HG02678 (cell line): ENCODE results near the gene CAPN13.

Experiments
- ATAC-seq: cut with Tn5 transposase; IDR thresholded peaks from one replicate; pipeline ENCODE4 v1.9.1; 2021; ENCODE audit warnings: mild to moderate bottlenecking, moderate library complexity; ENCODE audit not compliant: unreplicated experiment

The CAPN13 gene

GRCh38 chr2:30765876-30766470 lies 41.3 kb downstream of the CAPN13 start:
- ATAC-seq: no peak

- ATAC-seq: no peak
These were observed 42.1 kb downstream of the CAPN13 start for GRCh38 chr2:30765191-30765590.

GRCh38 chr2:30764021-30764800 lies 43.0 kb downstream of the CAPN13 start:
- ATAC-seq: no peak

- ATAC-seq: no peak
These were observed 44.0 kb downstream of the CAPN13 start for GRCh38 chr2:30763151-30763660.

- ATAC-seq: no peak
These were observed 46.0 kb downstream of the CAPN13 start for GRCh38 chr2:30761226-30761625.

- ATAC-seq: no peak
These were observed 47.8 kb downstream of the CAPN13 start for GRCh38 chr2:30759481-30759880.

- ATAC-seq: no peak
These were observed 49.0 kb downstream of the CAPN13 start for GRCh38 chr2:30758191-30758651.

- ATAC-seq: no peak
These were observed 49.5 kb downstream of the CAPN13 start for GRCh38 chr2:30757749-30758148.

- no peak for ATAC-seq
These were observed 50.3 kb downstream of the CAPN13 start for GRCh38 chr2:30756971-30757370.

GRCh38 chr2:30756051-30756719 lies 51.1 kb downstream of the CAPN13 start:
- ATAC-seq: no peak

- no peak for ATAC-seq
These were observed 53.6 kb downstream of the CAPN13 start for GRCh38 chr2:30753630-30754029.

- ATAC-seq: no peak
These were observed 54.4 kb downstream of the CAPN13 start for GRCh38 chr2:30752811-30753210.

GRCh38 chr2:30747206-30747605 lies 60.0 kb downstream of the CAPN13 start:
- no peak for ATAC-seq

- ATAC-seq: no peak
These were observed 62.4 kb downstream of the CAPN13 start for GRCh38 chr2:30744823-30745222.

GRCh38 chr2:30741576-30741975 lies 65.7 kb downstream of the CAPN13 start:
- no peak for ATAC-seq

- no peak for ATAC-seq
These were observed 68.9 kb downstream of the CAPN13 start for GRCh38 chr2:30738141-30738911.

GRCh38 chr2:30737326-30737610 lies 70.0 kb downstream of the CAPN13 start:
- no peak for ATAC-seq

GRCh38 chr2:30736461-30737325 lies 70.6 kb downstream of the CAPN13 start:
- ATAC-seq: no peak

- ATAC-seq: no peak
These were observed 73.2 kb downstream of the CAPN13 start for GRCh38 chr2:30733876-30734520.

- ATAC-seq: no peak
These were observed 74.4 kb downstream of the CAPN13 start for GRCh38 chr2:30732876-30733275.
